Ectodermal cell (in vitro differentiated cells): ENCODE measurements around the gene RAP1GAP.

Source experiments
- H3K27ac ChIP-seq: 2 replicates; pipeline ENCODE4 v1.7.0; 2013; ENCODE audit warnings: mild to moderate bottlenecking, low read depth, low read length; ENCODE audit not compliant: insufficient read depth, poor library complexity, severe bottlenecking
- H3K27me3 ChIP-seq: 2 replicates; pipeline ENCODE4 v1.7.0; 2013; ENCODE audit warnings: mild to moderate bottlenecking, low read length; ENCODE audit not compliant: insufficient read depth, control insufficient read depth, poor library complexity, severe bottlenecking
- H3K36me3 ChIP-seq: one replicate; pipeline ENCODE4 v1.7.0; 2013; ENCODE audit warnings: low read length; ENCODE audit not compliant: control insufficient read depth, insufficient read depth
- H3K4me1 ChIP-seq: one replicate; pipeline ENCODE4 v1.7.0; 2013; ENCODE audit warnings: low read length; ENCODE audit not compliant: control insufficient read depth, insufficient read depth
- H3K4me3 ChIP-seq: 2 replicates; pipeline ENCODE4 v1.7.0; 2013; ENCODE audit warnings: low read depth, low read length, control low read depth; ENCODE audit not compliant: insufficient read depth
- H3K9me3 ChIP-seq: 2 replicates; pipeline ENCODE4 v1.7.0; 2013; ENCODE audit warnings: mild to moderate bottlenecking, low read length, moderate library complexity; ENCODE audit not compliant: control insufficient read depth
- WGBS, 2 experiments: methylation state at CpG; one replicate each; pipeline ENCODE4 v1.1.7; 2013; ENCODE audit warnings: missing lambda C conversion rate in 2 of 2; 5-methylcytosine and 5-hydroxymethylcytosine counted together

RAP1GAP gene

GRCh38 chr1:21668951-21669257 lies 253 bp downstream of the RAP1GAP start:
- no peaks in the 10 kb centered on the region for H3K36me3 ChIP-seq
- H3K27me3 ChIP-seq, result peaks cover 35% of the 10 kb centered on the region
- H3K27ac ChIP-seq, result no peak overlapping the region
- H3K4me1 ChIP-seq, result peaks cover 20% of the 10 kb centered on the region
- H3K4me3 ChIP-seq, result peak overlapping the region; percentile 52
- 0 to 1% methylated on average over 25 of the region's 25 CpGs for WGBS, 2 experiments
- no peaks in the 10 kb centered on the region for H3K9me3 ChIP-seq

DNA sequence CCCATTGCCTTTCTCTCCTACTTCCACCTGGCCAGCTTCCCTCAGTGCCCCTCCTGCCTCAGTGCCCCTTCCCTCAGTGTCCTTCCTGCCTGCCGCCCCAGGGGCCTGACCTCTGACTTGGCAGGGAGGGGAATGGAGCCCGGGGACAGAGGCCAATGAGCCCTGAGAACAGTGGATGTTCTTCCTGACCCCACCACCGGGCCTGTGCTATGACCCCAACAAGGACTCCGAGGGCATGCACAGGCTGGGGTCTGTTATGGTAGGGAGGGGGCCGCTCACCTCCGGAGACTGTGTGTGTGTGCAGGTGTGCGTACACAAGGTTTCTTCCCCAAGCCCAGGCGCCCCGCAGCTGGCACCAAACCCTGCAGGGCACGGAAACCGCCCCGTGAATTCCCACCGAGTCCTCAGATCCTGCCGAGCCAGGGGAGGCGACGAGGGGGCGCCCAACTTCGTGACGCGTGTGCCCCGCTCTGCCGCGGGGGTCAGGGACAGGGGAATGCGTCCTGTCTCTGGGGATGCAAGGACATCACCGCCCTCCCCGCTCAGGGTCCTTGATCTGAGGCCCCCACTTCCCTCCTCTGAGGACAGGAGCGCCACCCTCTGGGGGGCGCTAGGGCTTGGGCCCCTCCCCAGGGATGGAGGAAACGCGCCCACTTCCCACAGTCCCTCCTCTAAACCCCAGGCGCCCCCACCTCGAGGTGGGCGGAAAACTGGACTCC lies 766 bp downstream of the RAP1GAP start:
- Histone ChIP-seq H3K4me1 (peaks cover 15% of the 10 kb centered on the region), H3K27ac (no peak overlapping the region), H3K36me3 (no peaks in the 10 kb centered on the region), H3K9me3 (no peaks in the 10 kb centered on the region), H3K4me3 (peak overlapping the region; percentile 52), H3K27me3 (peaks cover 35% of the 10 kb centered on the region)
- 21 to 22% methylated on average over 33 of the region's 33 CpGs for WGBS, 2 experiments

DNA sequence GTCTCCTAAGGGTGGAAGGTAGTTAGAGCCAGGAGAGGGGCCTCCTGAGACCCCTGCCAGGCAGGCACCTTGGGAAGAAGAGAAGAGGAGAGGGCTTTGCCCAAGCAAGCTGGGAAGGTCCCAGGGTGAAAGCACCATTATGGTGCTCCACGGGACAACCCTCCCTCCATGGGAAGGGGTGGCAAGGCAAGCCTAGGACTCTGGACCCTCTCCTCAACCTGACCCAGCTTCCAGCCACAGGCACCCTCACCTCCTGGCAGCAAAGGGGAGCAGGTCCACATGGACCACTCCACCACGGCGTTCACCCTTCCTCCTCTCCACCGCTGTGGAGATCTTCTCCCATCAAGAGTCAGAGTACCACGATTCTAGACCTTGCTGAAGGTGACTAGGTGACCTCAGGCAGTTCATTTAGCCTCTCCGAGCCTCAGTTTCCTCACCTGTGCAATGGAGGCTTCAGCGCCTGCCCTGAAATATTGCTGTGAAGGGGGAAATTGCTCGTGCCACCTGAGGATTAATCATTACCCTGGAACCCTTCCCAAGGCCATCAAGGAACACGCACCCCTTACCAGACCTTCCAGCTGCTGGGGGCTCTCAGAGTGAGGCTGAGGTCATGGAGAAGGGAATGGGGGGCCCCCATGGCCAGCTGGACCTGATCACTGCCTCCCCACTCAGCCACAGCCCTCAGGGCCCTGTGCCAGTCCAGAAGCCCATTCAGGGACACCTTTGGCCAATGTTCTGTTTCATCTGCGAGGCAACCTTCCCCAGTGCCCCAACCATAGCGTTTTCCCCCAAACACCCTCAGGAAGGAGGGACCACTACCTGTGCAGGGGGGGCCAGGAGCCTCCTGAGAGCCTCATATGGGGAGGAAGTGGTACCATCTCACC lies 1.6 kb downstream of the RAP1GAP start:
- Histone ChIP-seq H3K4me1 (peaks cover 15% of the 10 kb centered on the region), H3K27ac (no peak overlapping the region), H3K36me3 (no peaks in the 10 kb centered on the region), H3K4me3 (no peak overlapping the region), H3K9me3 (no peaks in the 10 kb centered on the region), H3K27me3 (peaks cover 35% of the 10 kb centered on the region)
- WGBS, 2 experiments, result 91 to 92% methylated on average over 11 of the region's 11 CpGs

DNA sequence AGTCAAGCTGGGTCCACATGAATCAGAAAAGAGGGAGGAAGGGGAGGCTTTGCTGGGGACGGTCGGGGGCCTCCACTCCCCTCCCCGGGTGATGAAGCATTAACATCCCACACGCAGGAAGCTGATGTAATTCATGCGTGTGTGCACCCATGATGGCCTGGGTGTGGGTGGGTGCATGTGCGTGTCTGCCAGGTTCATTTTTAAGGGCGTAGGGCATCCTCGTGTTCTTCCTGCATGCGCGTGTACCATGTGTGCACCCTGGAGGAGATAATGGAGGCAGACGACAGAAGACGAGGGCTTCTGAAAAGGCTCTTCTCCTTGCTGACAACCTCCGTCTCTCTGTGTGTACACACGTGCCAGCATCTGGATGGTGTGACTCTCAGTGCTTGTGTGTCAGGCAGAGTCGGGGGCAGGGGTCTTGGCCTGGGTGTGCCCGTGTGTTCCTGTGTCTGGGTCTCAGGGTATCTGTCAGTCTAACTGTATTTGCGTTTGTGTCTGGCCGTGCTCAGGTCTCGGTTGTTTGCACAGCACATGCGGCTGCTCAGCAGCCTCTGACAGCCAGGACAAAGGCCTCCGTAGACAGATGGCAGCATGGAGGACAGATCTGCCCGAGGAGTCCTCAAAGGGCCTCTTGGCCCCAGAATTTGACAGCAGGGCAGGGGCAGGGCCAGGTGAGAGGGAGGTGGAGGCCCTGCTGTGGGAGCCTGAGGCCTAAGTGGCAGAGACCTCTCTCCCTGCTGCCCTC lies 2.4 kb downstream of the RAP1GAP start:
- no peak overlapping the region for H3K4me3 ChIP-seq
- peaks cover 38% of the 10 kb centered on the region for H3K27me3 ChIP-seq
- H3K36me3 ChIP-seq, result no peaks in the 10 kb centered on the region
- no peak overlapping the region for H3K27ac ChIP-seq
- H3K9me3 ChIP-seq, result no peaks in the 10 kb centered on the region
- H3K4me1 ChIP-seq, result peaks cover 15% of the 10 kb centered on the region
- WGBS, 2 experiments, result 82 to 85% methylated on average over 22 of the region's 22 CpGs

DNA sequence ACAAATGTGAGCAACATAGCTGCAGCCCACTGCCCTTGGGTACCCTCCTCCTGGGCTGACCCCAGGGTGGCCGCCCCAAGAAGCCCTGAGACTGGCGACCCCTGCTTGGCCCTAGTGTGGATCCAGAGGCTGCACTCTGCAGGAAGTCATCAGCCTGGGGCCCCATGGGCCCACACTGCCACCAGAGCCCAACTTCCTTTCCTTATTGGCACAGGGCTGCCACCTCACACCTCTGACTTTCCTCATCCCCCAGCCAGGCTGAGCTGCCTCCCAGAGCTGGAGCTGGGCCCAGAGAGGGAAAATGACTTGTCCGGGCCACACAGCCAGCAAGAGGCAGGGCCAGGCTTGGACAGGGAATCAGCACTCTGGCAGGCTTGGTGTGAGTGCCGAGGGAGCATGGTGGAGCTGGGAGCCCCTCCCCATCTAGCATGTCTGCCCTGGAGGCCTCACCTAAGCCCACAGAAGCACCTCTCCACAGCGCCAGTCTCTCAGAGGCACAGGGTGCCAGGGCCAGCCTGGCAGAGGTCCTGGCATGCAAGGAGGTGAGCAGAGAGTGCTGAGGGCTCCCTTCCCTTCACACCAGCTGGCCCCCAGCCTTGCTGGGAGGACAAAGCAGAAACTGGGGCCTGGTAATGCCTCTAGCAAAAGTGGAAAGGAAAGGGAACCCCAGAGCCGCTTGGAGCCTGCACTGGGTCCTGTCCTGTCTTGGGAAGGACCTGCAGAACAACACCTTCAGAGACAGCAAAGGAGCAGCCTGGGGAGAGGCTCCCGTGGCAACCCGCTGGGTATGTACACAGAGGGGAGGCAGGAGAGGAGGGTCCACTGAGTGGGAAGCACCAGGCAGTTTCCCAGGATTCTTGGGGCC lies 3.2 kb downstream of the RAP1GAP start:
- Histone ChIP-seq H3K27ac (no peak overlapping the region), H3K4me1 (peaks cover 15% of the 10 kb centered on the region), H3K27me3 (peaks cover 38% of the 10 kb centered on the region), H3K4me3 (no peak overlapping the region), H3K9me3 (no peaks in the 10 kb centered on the region), H3K36me3 (no peaks in the 10 kb centered on the region)
- WGBS, 2 experiments, result 83 to 87% methylated on average over 8 of the region's 8 CpGs

GRCh38 chr1:21664806-21665588 lies 4.2 kb downstream of the RAP1GAP start:
- WGBS, 2 experiments, result 88 to 90% methylated on average over 10 of the region's 10 CpGs
- Histone ChIP-seq H3K9me3 (no peaks in the 10 kb centered on the region), H3K27me3 (peaks cover 42% of the 10 kb centered on the region), H3K4me3 (no peak overlapping the region), H3K27ac (no peak overlapping the region), H3K4me1 (peaks cover 15% of the 10 kb centered on the region), H3K36me3 (no peaks in the 10 kb centered on the region)

DNA sequence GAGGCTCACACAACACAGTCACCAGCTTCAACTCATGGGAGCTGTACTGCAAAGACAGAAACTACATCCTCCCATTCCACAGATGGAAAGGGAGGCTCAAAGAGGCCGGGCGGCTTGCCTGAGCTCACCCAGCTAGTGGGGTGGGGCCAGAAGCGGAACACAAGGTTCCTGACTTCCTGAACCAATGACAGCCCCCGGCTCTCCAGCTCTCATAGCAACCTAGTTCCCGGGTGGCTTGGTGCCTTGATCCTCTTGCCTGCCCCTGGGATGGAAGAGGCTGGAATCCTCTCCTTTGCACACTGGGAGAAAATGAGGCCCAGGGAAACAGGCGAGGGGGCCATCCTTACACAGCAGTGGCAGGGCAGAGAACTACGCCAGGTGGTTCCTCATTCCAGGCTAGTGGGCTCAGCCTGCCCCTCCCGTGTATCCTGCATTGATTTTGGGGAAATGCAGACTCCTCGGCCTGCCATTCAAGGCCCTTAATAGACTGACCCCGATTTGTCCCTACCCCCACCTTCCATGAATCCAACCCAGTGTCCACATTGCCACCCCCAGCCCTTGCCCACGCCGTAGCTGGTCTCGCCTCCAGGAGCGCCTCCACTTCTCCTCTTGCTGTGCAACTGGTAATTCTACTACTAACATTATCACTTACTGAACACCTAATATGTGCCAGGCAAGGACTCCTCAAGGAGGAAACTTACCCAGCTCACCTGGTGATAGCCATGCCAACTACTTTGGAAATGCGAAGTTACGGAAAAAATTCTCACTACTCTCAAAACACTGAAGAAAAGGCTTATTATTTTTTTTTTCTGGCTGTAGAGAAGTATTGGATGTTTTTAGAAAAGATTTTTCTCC lies 5.0 kb downstream of the RAP1GAP start:
- 81 to 85% methylated on average over 14 to 16 of the region's 16 CpGs for WGBS, 2 experiments
- peaks cover 13% of the 10 kb centered on the region for H3K4me1 ChIP-seq
- no peak overlapping the region for H3K4me3 ChIP-seq
- H3K9me3 ChIP-seq, result no peaks in the 10 kb centered on the region
- no peaks in the 10 kb centered on the region for H3K36me3 ChIP-seq
- H3K27ac ChIP-seq, result no peak overlapping the region
- peaks cover 42% of the 10 kb centered on the region for H3K27me3 ChIP-seq

DNA sequence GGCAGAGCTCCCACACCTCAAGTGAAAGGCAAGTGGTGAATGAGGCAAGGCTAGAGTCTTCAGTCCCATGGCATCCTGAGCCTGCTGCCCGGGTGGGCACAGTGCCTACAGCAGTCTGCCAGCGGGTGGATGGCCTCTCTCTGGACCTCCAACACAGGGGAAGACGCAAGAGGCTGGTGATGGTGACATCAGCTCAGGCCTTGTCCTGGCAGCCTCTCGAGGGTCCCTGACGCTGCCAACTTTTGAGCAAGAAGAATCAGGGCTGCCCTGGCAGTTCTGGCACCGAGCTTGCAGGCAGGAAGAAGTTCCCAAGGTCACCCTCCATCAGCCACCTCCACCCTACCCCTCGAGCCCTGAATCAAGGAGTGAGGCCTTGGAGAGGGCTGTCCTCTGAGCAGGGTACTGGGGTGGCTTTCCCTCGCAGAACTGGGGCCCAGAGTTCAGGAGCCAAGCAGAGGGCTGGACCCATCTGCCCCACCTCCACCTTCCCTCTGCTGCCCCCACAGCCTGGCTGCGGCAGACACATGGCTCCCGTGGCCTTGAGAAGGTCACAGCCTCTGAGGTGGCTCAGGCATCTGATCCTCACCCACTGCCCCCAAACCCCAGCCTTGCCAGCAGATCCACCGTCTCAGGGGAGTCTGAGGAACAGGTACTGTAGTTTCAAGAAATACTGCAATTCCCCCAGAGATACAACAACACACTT lies 5.8 kb downstream of the RAP1GAP start:
- H3K36me3 ChIP-seq, result no peaks in the 10 kb centered on the region
- peaks cover 10% of the 10 kb centered on the region for H3K4me1 ChIP-seq
- H3K27me3 ChIP-seq, result peaks cover 35% of the 10 kb centered on the region
- no peak overlapping the region for H3K27ac ChIP-seq
- 85 to 88% methylated on average over 11 of the region's 11 CpGs for WGBS, 2 experiments
- no peak overlapping the region for H3K4me3 ChIP-seq
- no peaks in the 10 kb centered on the region for H3K9me3 ChIP-seq
